GM13977 (cell line): Measurements from ENCODE around the gene CCDC97.

ENCODE experiments used
- DNase-seq: peaks from one replicate; pipeline ENCODE4 v3.0.0; 2012; ENCODE audit warnings: low spot score
- CTCF ChIP-seq: IDR thresholded peaks from 2 replicates; pipeline ENCODE4 v1.5.1; 2012; ENCODE audit warnings: mild to moderate bottlenecking, control low read depth; ENCODE audit not compliant: insufficient read depth; ENCODE audit errors: extremely low read depth, missing control alignments
- in situ Hi-C: fragments of 300-500 bp; cut with MboI; formaldehyde crosslinking; loops from one replicate; pipeline ENCODE4 v1.12.0; 2022; ENCODE audit warnings: low sequenced_read_pairs, low pct_unique_long_range_greater_than_20kb, mixed read lengths, inconsistent platforms; ENCODE audit not compliant: unreplicated experiment

CCDC97 gene

GRCh38 chr19:41309180-41310032 lies 566 bp upstream of the CCDC97 start:
- TF ChIP-seq CTCF, result no peak
- in situ Hi-C loops, result loop anchor here (10.0 kb wide), 1 partner anchor 105 kb away; no protein-coding TSS in a partner anchor
- DNase-seq, result no peak

GRCh38 chr19:41311072-41311471 lies 1.1 kb downstream of the CCDC97 start:
- no peak for DNase-seq
- TF ChIP-seq CTCF, result no peak
- in situ Hi-C loops, result loop anchor here (10.0 kb wide), 1 partner anchor 106 kb away; no protein-coding TSS in a partner anchor

DNA sequence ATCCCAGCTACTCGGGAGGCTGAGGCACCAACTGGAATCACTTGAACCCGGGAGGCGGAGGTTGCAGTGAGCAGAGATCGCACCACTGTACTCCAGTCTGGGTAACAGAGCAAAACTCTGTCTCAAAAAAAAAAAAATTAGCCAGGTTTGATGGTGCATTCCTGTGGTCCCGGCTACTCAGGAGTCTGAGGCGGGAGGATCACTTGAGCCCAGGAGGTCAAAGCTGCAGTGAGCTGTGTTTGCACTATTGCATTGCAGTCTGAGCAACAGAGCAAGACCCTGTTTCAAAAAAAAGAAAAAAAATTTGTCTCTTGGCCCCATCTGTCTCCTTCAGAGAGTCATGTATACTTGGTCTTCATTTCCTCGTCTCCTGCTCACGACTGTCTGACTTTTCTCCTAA lies 1.6 kb downstream of the CCDC97 start:
- no peak for DNase-seq
- TF ChIP-seq CTCF, result no peak
- in situ Hi-C loops, result loop anchor here (10.0 kb wide), 1 partner anchor 107 kb away; no protein-coding TSS in a partner anchor

DNA sequence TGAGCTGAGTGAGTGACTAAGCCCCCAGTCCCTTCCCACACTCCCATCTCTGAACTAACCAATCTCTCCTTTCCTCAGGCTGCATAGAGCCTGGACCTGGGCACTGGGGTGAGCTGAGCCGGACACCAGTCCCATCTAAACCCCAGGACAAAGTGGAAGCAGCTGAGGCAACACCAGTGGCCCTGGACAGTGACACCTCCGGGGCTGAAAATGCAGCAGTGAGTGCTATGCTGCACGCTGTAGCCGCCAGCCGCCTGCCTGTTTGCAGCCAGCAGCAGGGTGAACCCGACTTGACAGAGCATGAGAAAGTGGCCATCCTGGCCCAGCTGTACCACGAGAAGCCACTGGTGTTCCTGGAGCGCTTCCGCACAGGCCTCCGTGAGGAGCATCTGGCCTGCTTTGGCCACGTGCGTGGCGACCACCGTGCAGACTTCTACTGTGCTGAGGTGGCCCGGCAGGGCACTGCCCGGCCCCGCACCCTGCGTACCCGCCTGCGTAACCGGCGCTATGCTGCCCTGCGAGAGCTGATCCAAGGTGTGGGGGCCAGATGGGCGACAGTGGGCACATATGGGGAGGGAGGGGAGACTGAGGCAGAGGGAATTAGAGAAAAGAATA lies 6.4 kb downstream of the CCDC97 start:
- no peak for TF ChIP-seq CTCF
- in situ Hi-C loops, result loop anchor here (10.0 kb wide), 1 partner anchor 112 kb away; no protein-coding TSS in a partner anchor
- no peak for DNase-seq

GRCh38 chr19:41318696-41319499 lies 8.9 kb downstream of the CCDC97 start:
- in situ Hi-C loops, result loop anchor here (10.0 kb wide), 1 partner anchor 114 kb away; no protein-coding TSS in a partner anchor
- no peak for DNase-seq
- no peak for TF ChIP-seq CTCF
